Hepatocyte (in vitro differentiated cells): ENCODE results near the gene TAPT1. TPM values are rescaled to one million over a fixed set of nuclear protein-coding genes. Genes with fewer than 3 reads are reported as not detected.

ENCODE experiments used
- DNase-seq: peaks from one replicate; pipeline ENCODE4 v3.0.0-alpha.2; 2016; ENCODE audit warnings: low spot score
- H2AFZ ChIP-seq: fragments of 200-600 bp; sonication (generic); 2 replicates; pipeline ENCODE4 v1.6.0; 2016; ENCODE audit warnings: antibody characterized with exemption, mild to moderate bottlenecking
- H3K27ac ChIP-seq: fragments of 200-600 bp; sonication (generic); 2 replicates; pipeline ENCODE4 v1.5.1; 2016; ENCODE audit warnings: mild to moderate bottlenecking
- H3K27me3 ChIP-seq: fragments of 200-600 bp; sonication (generic); 2 replicates; pipeline ENCODE4 v1.6.1; 2016
- H3K36me3 ChIP-seq: fragments of 200-600 bp; sonication (generic); replicated peaks from 2 replicates; pipeline ENCODE4 v1.5.1; 2016; ENCODE audit warnings: low read depth; ENCODE audit not compliant: insufficient read depth
- H3K4me1 ChIP-seq: fragments of 200-600 bp; sonication (generic); 2 replicates; pipeline ENCODE4 v1.5.1; 2016; ENCODE audit warnings: mild to moderate bottlenecking, moderate library complexity; ENCODE audit not compliant: insufficient read depth
- H3K4me2 ChIP-seq: fragments of 200-600 bp; sonication (generic); 2 replicates; pipeline ENCODE4 v1.6.0; 2016
- H3K4me3 ChIP-seq: fragments of 200-600 bp; sonication (generic); 2 replicates; pipeline ENCODE4 v1.5.1; 2016; ENCODE audit warnings: mild to moderate bottlenecking
- H3K79me2 ChIP-seq: fragments of 200-600 bp; sonication (generic); 2 replicates; pipeline ENCODE4 v1.6.0; 2017; ENCODE audit warnings: mild to moderate bottlenecking
- H3K9me2 ChIP-seq: fragments of 200-600 bp; sonication (generic); replicated peaks from 2 replicates; pipeline ENCODE4 v1.6.0; 2017; ENCODE audit warnings: mild to moderate bottlenecking; ENCODE audit not compliant: insufficient read depth
- H3K9me3 ChIP-seq: fragments of 200-600 bp; sonication (generic); 2 replicates; pipeline ENCODE4 v1.5.1; 2016; ENCODE audit warnings: low read depth, mild to moderate bottlenecking
- H4K20me1 ChIP-seq: fragments of 200-600 bp; sonication (generic); 2 replicates; pipeline ENCODE4 v1.6.0; 2016; ENCODE audit warnings: mild to moderate bottlenecking; ENCODE audit not compliant: insufficient read depth, poor library complexity, severe bottlenecking
- EZH2 ChIP-seq: fragments of 200-600 bp; sonication (generic); IDR thresholded peaks from 2 replicates; pipeline ENCODE4 v1.6.1; 2016; ENCODE audit warnings: antibody characterized with exemption, mild to moderate bottlenecking, borderline replicate concordance
- EZH2phosphoT487 ChIP-seq: fragments of 200-600 bp; sonication (generic); IDR thresholded peaks from one replicate; pipeline ENCODE4 v1.6.1; 2018; ENCODE audit warnings: antibody characterized with exemption, mild to moderate bottlenecking, low read depth, moderate library complexity; ENCODE audit not compliant: unreplicated experiment, severe bottlenecking
- WGBS: methylation state at CpG from one replicate; pipeline ENCODE4 v1.1.6; 2016; ENCODE audit warnings: low lambda C conversion rate; ENCODE audit errors: missing lambda C conversion rate; 5-methylcytosine and 5-hydroxymethylcytosine counted together
- polyA plus RNA-seq: library from polyadenylated mRNA; unstranded; fragments of >200 nt; fragmentation: Nextera tagmentation; extraction: Ambion mirVana; gene quantifications from 2 replicates; pipeline ENCODE4 v1.2.1, GENCODE V29; 2016
- total RNA-seq: library from RNA; depleted of rRNA; stranded (reverse); fragments of >200 nt; gene quantifications from 2 replicates; pipeline ENCODE4 v1.2.3, GENCODE V29; 2014
- TF ChIP-seq, protein P1 (sequence below): fragments of 200-600 bp; sonication (generic); IDR thresholded peaks from 2 replicates; pipeline ENCODE4 v1.5.1; 2016; ENCODE audit warnings: antibody characterized with exemption, mild to moderate bottlenecking; ENCODE audit not compliant: poor library complexity

The TAPT1 gene
- total and polyA plus RNA-seq, 2 experiments from 2014 or later, result 12.9 to 19.3 TPM

DNA sequence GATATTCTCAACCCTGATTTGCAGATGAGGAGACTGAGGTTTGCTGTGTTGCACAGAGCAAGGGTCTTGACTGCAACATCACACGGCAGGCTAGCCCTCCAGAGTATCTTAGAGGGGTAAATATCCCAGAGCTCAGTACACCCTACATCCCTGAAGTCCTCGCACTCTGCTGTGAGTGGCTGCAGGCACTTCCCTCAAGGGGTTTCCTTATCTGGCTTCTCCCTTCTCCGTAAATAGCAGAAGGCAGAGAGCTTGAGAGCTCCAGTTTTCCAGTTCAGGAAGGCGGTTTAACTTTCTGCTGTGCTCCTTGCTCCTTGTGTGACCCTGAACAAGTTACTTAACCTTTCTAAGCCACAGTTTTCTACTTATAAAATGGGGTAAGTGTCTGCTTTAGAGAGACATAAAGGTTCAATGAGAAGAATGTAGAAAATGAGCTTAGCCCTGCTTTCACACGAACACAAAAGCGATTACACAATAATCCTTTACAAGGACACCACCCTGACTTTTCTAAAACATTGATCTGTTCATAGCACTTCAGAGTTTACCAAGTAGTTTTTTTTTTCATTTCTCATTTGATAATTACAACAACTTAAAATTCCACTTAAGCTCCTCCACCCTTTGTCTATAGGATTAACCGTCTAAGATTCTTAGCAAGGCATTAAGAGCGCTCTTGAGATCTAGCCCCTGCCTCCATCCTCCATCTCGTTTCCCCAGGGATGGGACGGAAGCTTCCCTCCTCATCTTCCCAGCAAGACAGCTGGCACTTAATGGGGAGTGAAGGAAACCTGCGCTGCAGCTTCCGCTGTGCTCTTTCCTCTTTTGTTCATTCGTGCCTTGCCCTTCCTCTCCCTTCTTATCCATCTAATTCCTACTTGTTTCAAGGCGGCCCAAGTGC is 68.4 kb downstream of the TAPT1 start:
- DNase-seq, result no peak
- H4K20me1 ChIP-seq, result no peaks in the 10 kb centered on the region
- peaks cover 33% of the 10 kb centered on the region for H3K4me1 ChIP-seq
- H3K9me2 ChIP-seq, result no peaks in the 10 kb centered on the region
- no peaks in the 10 kb centered on the region for H3K79me2 ChIP-seq
- peak overlapping the region; percentile 68 for H3K4me2 ChIP-seq
- no peak overlapping the region for H3K4me3 ChIP-seq
- no peaks in the 10 kb centered on the region for H3K9me3 ChIP-seq
- TF ChIP-seq, protein P1, sequence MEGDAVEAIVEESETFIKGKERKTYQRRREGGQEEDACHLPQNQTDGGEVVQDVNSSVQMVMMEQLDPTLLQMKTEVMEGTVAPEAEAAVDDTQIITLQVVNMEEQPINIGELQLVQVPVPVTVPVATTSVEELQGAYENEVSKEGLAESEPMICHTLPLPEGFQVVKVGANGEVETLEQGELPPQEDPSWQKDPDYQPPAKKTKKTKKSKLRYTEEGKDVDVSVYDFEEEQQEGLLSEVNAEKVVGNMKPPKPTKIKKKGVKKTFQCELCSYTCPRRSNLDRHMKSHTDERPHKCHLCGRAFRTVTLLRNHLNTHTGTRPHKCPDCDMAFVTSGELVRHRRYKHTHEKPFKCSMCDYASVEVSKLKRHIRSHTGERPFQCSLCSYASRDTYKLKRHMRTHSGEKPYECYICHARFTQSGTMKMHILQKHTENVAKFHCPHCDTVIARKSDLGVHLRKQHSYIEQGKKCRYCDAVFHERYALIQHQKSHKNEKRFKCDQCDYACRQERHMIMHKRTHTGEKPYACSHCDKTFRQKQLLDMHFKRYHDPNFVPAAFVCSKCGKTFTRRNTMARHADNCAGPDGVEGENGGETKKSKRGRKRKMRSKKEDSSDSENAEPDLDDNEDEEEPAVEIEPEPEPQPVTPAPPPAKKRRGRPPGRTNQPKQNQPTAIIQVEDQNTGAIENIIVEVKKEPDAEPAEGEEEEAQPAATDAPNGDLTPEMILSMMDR, result no peak
- no peak for TF ChIP-seq EZH2
- no peaks in the 10 kb centered on the region for H3K36me3 ChIP-seq
- H3K27me3 ChIP-seq, result no peaks in the 10 kb centered on the region
- WGBS, result 40% methylated on average over 14 of the region's 14 CpGs
- H3K27ac ChIP-seq, result peak overlapping the region; percentile 55
- peak overlapping the region; percentile 7 for H2AFZ ChIP-seq

DNA sequence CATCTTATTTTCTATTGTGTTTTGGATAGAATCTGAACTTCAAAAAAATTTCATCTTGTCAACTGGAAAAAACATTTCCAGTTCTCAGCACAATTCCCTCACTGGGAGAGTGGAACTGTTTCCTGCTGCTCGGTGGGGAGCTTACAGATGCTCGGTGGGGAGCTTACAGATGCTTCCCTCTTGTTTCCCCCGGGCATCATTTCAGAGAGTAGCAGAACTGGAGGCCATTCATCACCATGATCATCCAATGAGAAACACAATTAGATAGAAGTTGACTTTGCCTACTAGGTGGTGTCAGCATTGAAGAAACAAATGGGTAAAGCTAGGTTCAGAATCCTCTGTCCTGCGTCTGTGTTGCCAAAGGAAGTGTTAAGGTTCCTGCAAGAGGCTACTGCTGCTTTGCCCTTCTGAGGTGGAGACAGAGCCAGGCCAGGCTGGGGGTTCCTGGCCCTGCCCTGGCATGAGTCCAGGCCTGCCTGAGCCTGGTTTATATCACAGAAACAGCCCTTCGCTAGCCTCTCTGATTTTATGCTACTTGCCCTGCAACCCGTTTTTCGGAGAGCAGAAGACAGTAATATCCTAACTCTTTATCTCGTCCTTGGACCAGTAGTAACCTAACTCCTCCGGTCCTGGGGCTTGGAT is 70.6 kb downstream of the TAPT1 start:
- Histone ChIP-seq H3K79me2 (no peaks in the 10 kb centered on the region), H3K4me3 (no peak overlapping the region), H3K9me3 (no peaks in the 10 kb centered on the region), H3K4me1 (peaks cover 32% of the 10 kb centered on the region), H2AFZ (no peak overlapping the region), H3K36me3 (no peaks in the 10 kb centered on the region), H3K9me2 (no peaks in the 10 kb centered on the region), H4K20me1 (no peaks in the 10 kb centered on the region), H3K27me3 (no peaks in the 10 kb centered on the region), H3K4me2 (no peak overlapping the region), H3K27ac (no peak overlapping the region)
- 72% methylated on average over 9 of the region's 9 CpGs for WGBS
- TF ChIP-seq EZH2phosphoT487 (no peak), EZH2 (no peak)
- TF ChIP-seq, protein P1, result no peak
- no peak for DNase-seq

DNA sequence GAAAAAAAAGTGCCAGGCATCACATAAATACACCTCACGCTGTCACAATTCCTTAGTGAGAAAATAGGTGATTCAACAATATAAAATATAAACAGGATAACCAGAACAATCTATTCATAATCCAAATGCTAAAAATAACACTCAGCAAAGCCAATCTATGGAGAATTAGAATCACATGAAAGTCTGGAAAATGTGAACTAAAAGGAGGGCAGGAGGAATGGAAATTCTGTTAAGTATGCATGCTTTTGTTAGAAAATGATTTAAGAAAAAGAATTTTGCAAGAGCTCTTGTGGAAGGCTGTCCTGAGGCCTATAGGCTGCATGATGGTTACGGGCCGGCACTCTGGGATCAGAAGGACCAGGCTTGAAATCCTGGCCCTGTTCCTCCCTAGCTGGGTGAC is 71.8 kb downstream of the TAPT1 start:
- 92% methylated on average over 3 of the region's 3 CpGs for WGBS
- H3K4me2 ChIP-seq, result no peak overlapping the region
- H3K4me1 ChIP-seq, result peaks cover 20% of the 10 kb centered on the region
- TF ChIP-seq, protein P1, result no peak
- TF ChIP-seq EZH2 (no peak), EZH2phosphoT487 (no peak)
- no peaks in the 10 kb centered on the region for H3K27me3 ChIP-seq
- H2AFZ ChIP-seq, result no peak overlapping the region
- H3K9me3 ChIP-seq, result no peaks in the 10 kb centered on the region
- no peak for DNase-seq
- no peak overlapping the region for H3K4me3 ChIP-seq
- no peaks in the 10 kb centered on the region for H3K79me2 ChIP-seq
- H3K27ac ChIP-seq, result no peak overlapping the region
- no peaks in the 10 kb centered on the region for H3K36me3 ChIP-seq
- H4K20me1 ChIP-seq, result no peaks in the 10 kb centered on the region
- H3K9me2 ChIP-seq, result no peaks in the 10 kb centered on the region
